Measurements from ENCODE around the gene MICAL3. TPM values are rescaled to one million over a fixed set of nuclear protein-coding genes. Genes with fewer than 3 reads are reported as not detected.

The MICAL3 gene
- total and polyA plus RNA-seq, 7 donors, result 9.6 to 94.2 (median 35.0) TPM

GRCh38 chr22:17911887-17912286, 112.5 kb downstream of the MICAL3 start:
- H3K27me3 ChIP-seq, result no peaks in the 10 kb centered on the region
- peaks cover 0 to 73% (median 62%) of the 10 kb centered on the region in 4 donors for H3K4me1 ChIP-seq
- 98% methylated on average over 4 of the region's 4 CpGs for WGBS, 2 donors
- no peaks in the 10 kb centered on the region for H3K9me3 ChIP-seq
- H3K27ac ChIP-seq, result peak overlapping the region; percentile 80 to 88 (median 86)
- intact Hi-C loops (cut with DNase I), result loop anchor here (5.0 kb wide), 2 partner anchors 110 to 165 kb away; partner anchors contain the start of genes MICAL3 and PEX26
- no peaks in the 10 kb centered on the region for H3K36me3 ChIP-seq
- DNase-seq, result no peak
- TF ChIP-seq EP300 (IDR thresholded peaks at IDR 0.05) (no peak), CTCF (IDR thresholded peaks at IDR 0.05) (no peak), POLR2A (IDR thresholded peaks at IDR 0.05) (no peak), POLR2AphosphoS5 (IDR thresholded peaks at IDR 0.05) (no peak)
- H3K4me3 ChIP-seq, result no peak overlapping the region

GRCh38 chr22:17911312-17911705, 113.1 kb downstream of the MICAL3 start:
- intact Hi-C loops (cut with DNase I), result loop anchor here (5.0 kb wide), 2 partner anchors 111 to 166 kb away; partner anchors contain the start of genes MICAL3 and PEX26
- WGBS, 2 donors, result 86 to 92% methylated on average over 6 of the region's 6 CpGs

GRCh38 chr22:17910561-17911311, 113.6 kb downstream of the MICAL3 start:
- peak overlapping the region; percentile 80 to 88 (median 86) for H3K27ac ChIP-seq
- peak; percentile 94 for DNase-seq
- WGBS, 2 donors, result 65 to 80% methylated on average over 12 of the region's 12 CpGs
- no peaks in the 10 kb centered on the region for H3K9me3 ChIP-seq
- H3K4me3 ChIP-seq, result no peak overlapping the region
- intact Hi-C loops (cut with DNase I), result loop anchor here (5.0 kb wide), 2 partner anchors 112 to 167 kb away; partner anchors contain the start of genes MICAL3 and PEX26
- peaks cover 0 to 9% (median 8%) of the 10 kb centered on the region in 4 donors for H3K36me3 ChIP-seq
- peaks cover 0 to 74% (median 63%) of the 10 kb centered on the region in 4 donors for H3K4me1 ChIP-seq
- TF ChIP-seq POLR2AphosphoS5 (IDR thresholded peaks at IDR 0.05) (peak in 3 of 4 donors; percentile 51 to 86 (median 68)), POLR2A (IDR thresholded peaks at IDR 0.05) (no peak), EP300 (IDR thresholded peaks at IDR 0.05) (peak in 2 of 4 donors; percentile 63 to 89), CTCF (IDR thresholded peaks at IDR 0.05) (no peak)
- H3K27me3 ChIP-seq, result no peaks in the 10 kb centered on the region

More at GRCh38 chr22:17911312-17911705, 113.1 kb downstream of the MICAL3 start:
- Histone ChIP-seq H3K4me3 (no peak overlapping the region), H3K4me1 (peaks cover 0 to 74% (median 63%) of the 10 kb centered on the region in 4 donors), H3K27me3 (no peaks in the 10 kb centered on the region), H3K36me3 (peaks cover 0 to 4% (median 2%) of the 10 kb centered on the region in 4 donors), H3K27ac (peak overlapping the region; percentile 80 to 88 (median 86)), H3K9me3 (no peaks in the 10 kb centered on the region)
- peak; percentile 20 for DNase-seq
- no peak for TF ChIP-seq EP300 (IDR thresholded peaks at IDR 0.05)
- no peak for TF ChIP-seq CTCF (IDR thresholded peaks at IDR 0.05)
- no peak for TF ChIP-seq POLR2A (IDR thresholded peaks at IDR 0.05)
- TF ChIP-seq POLR2AphosphoS5 (IDR thresholded peaks at IDR 0.05), result no peak

GRCh38 chr22:17907748-17908051, 116.7 kb downstream of the MICAL3 start:
- intact Hi-C loops (cut with DNase I), result loop anchor here (5.0 kb wide), 1 partner anchor 40 kb away; no protein-coding TSS in a partner anchor
- WGBS, 2 donors, result 82 to 93% methylated on average over 9 of the region's 9 CpGs
- peaks cover 0 to 65% (median 55%) of the 10 kb centered on the region in 4 donors for H3K4me1 ChIP-seq

More at GRCh38 chr22:17907748-17908051, 116.7 kb downstream of the MICAL3 start:
- no peak for TF ChIP-seq POLR2AphosphoS5 (IDR thresholded peaks at IDR 0.05)
- no peak for TF ChIP-seq POLR2A (IDR thresholded peaks at IDR 0.05)
- no peak for TF ChIP-seq CTCF (IDR thresholded peaks at IDR 0.05)
- TF ChIP-seq EP300 (IDR thresholded peaks at IDR 0.05), result no peak
- Histone ChIP-seq H3K27me3 (no peaks in the 10 kb centered on the region), H3K4me3 (no peak overlapping the region), H3K27ac (peak overlapping the region in 2 of 4 donors; percentile 86 to 88), H3K36me3 (peaks cover 0 to 18% (median 13%) of the 10 kb centered on the region in 4 donors), H3K9me3 (no peaks in the 10 kb centered on the region)
- DNase-seq, result no peak
